Measurements from ENCODE around the gene LINC00632.
"Not testable (repeated sequence)": the region's sequence is repeated elsewhere in the genome, so short reads cannot be mapped to it uniquely, and the experiment has no call there.

The LINC00632 gene

GRCh38 chrX:140709421-140709846 lies at the start of gene LINC00632:
TSS of gene LINC00632 (plus strand) at chrX:140709759.
- no peak for DNase-seq (ENCODE audit: low read depth)

DNA sequence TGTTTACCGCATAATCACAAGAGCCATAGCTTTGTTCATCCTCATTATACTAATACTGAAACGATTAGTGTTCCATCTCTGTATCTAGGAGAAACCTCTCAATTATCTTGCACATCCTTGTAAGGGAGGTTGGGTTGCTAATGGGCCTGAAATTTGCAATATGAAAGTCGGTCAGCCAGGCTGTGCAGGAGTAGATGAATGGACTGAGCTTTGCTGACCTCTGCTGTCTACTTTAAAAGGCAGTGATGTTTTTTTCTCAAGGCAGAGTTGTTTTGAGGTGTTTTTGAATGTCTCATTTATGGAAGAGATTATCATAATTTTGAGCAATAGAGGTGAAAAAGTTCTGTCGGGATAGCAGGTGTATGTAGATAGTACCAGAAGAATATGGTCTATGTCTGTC lies 47.9 kb upstream of the LINC00632 start:
- DNase-seq (ENCODE audit: low read depth), result no peak
- TF ChIP-seq CTCF (IDR thresholded peaks at IDR 0.05; ENCODE audit: low read length, missing control alignments), result no peak
- no peak overlapping the region for H3K4me3 ChIP-seq (replicated peaks; ENCODE audit: low read depth, low read length)

More at GRCh38 chrX:140709421-140709846, at the start of gene LINC00632:
- no peak within 1 kb of the TSS for H3K4me3 ChIP-seq (replicated peaks; ENCODE audit: low read depth, low read length)
- no peak for TF ChIP-seq CTCF (IDR thresholded peaks at IDR 0.05; ENCODE audit: low read length, missing control alignments)

GRCh38 chrX:140664939-140665338 lies 44.6 kb upstream of the LINC00632 start:
- peak; percentile 36 for DNase-seq (ENCODE audit: low read depth)
- peak; percentile 16 for TF ChIP-seq CTCF (IDR thresholded peaks at IDR 0.05; ENCODE audit: low read length, missing control alignments)
- no peak overlapping the region for H3K4me3 ChIP-seq (replicated peaks; ENCODE audit: low read depth, low read length)

DNA sequence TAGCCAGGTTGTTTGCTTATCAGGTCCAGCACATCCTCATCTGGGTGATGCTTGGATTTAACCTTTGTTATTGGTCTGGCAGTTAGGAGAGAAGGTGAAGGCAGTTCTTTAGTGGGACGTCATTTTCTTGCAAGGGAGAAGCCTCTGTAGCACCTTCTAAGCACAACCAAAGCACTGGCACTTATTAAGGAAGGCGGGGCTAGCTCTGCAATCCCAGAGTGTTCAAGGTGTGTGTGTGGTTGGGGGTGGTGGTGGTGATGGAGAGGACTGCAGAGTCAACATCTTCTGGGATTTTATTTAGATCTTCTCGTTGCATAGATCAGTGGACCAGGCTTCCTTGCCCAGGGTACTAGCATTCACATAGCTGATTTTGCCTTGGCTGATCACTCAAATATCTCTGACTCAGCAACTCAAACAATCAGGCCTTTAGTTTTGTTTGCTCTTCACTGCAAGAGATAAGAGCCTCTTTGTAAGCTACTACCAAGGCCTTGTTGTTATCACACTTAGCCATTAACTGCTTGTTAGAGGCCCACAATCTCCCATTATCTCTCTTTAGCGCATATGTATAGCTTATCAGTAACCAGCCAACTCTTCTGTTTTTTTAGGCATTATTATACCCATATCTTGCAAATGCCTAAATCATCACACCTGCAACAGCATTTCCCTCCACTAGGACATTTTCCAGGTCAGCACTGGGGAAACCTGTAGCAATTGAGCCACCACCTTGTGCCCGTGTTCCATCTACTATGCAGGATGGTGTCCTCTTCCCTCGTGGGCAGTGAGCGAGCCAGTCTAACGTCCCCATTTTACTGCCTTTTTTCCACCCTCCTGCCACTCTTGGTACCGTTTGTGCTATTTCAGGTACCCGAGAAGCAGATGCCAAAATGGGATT lies 36.5 kb upstream of the LINC00632 start:
- no peak for TF ChIP-seq CTCF (IDR thresholded peaks at IDR 0.05; ENCODE audit: low read length, missing control alignments)
- H3K4me3 ChIP-seq (replicated peaks; ENCODE audit: low read depth, low read length), result no peak overlapping the region
- no peak for DNase-seq (ENCODE audit: low read depth)

- TF ChIP-seq CTCF (IDR thresholded peaks at IDR 0.05; ENCODE audit: low read length, missing control alignments), result no peak
- DNase-seq (ENCODE audit: low read depth), result no peak
These were observed 21.9 kb upstream of the LINC00632 start for GRCh38 chrX:140687706-140688105.

DNA sequence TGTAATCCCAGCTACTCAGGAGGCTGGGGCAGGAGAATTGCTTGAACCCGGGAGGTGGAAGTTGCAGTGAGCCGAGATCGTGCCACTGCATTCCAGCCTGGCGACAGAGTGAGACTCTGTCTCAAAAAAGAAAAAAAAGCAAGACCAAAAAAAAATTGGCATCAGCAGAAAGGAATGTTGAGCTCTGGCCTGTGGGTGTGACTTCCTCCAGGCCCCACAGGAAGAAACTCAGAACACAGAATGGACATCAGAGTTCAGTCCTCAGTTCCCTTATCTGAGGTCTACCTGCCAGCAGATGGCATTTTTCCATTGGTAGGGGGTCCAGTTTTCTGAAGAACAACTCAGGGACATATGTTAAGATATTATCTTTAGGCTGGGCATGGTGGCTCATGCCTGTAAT lies 18.0 kb upstream of the LINC00632 start:
- DNase-seq (ENCODE audit: low read depth); H3K4me3 ChIP-seq (replicated peaks; ENCODE audit: low read depth, low read length): not testable (repeated sequence)

More at GRCh38 chrX:140687706-140688105, 21.9 kb upstream of the LINC00632 start:
- no peak overlapping the region for H3K4me3 ChIP-seq (replicated peaks; ENCODE audit: low read depth, low read length)

- no peak for TF ChIP-seq CTCF (IDR thresholded peaks at IDR 0.05; ENCODE audit: low read length, missing control alignments)
- no peak overlapping the region for H3K4me3 ChIP-seq (replicated peaks; ENCODE audit: low read depth, low read length)
- no peak for DNase-seq (ENCODE audit: low read depth)
These were observed 11.9 kb upstream of the LINC00632 start for GRCh38 chrX:140697618-140698017.

Data from fibroblast of pulmonary artery (primary cell).